ENCODE data around the gene TUBB4B. TPM values are rescaled to one million over a fixed set of nuclear protein-coding genes. Genes with fewer than 3 reads are reported as not detected.
"Not testable (repeated sequence)": the region's sequence is repeated elsewhere in the genome, so short reads cannot be mapped to it uniquely, and the experiment has no call there.

TUBB4B gene
- total RNA-seq, 4 donors from 2014 or later = 181 to 757 (median 487) TPM

GRCh38 chr9:137255448-137256114, 14.5 kb downstream of the TUBB4B start:
- intact Hi-C loops (cut with DNase I) = no loop called here
- 5 to 6% methylated on average over 4 to 27 of the region's 51 CpGs for WGBS, 2 donors
- no peaks in the 10 kb centered on the region for H3K9me3 ChIP-seq
- TF ChIP-seq CTCF (IDR thresholded peaks at IDR 0.05) = no peak
- TF ChIP-seq POLR2A (IDR thresholded peaks at IDR 0.05) = no peak
- H3K27ac ChIP-seq = no peak overlapping the region
- peaks cover 16 to 22% of the 10 kb centered on the region in 2 donors for H3K4me1 ChIP-seq
- H3K36me3 ChIP-seq = peaks cover 0 to 8% of the 10 kb centered on the region in 2 donors
- H3K4me3 ChIP-seq (replicated peaks in 1 of 3) = peak overlapping the region; percentile 68 to 78 (median 68)
- peak; percentile 34 to 62 for DNase-seq
- no peaks in the 10 kb centered on the region for H3K27me3 ChIP-seq

- 79 to 83% methylated on average over 11 to 14 of the region's 15 CpGs for WGBS, 2 donors
- Histone ChIP-seq H3K27ac (no peak overlapping the region), H3K9me3 (no peaks in the 10 kb centered on the region), H3K4me1 (peaks cover 16 to 22% of the 10 kb centered on the region in 2 donors), H3K36me3 (peaks cover 0 to 8% of the 10 kb centered on the region in 2 donors), H3K27me3 (no peaks in the 10 kb centered on the region), H3K4me3 (replicated peaks in 1 of 3) (peak overlapping the region in 1 of 3 donors; percentile 68)
- TF ChIP-seq CTCF (IDR thresholded peaks at IDR 0.05) (no peak), POLR2A (IDR thresholded peaks at IDR 0.05) (no peak)
- intact Hi-C loops (cut with DNase I) = no loop called here
- no peak for DNase-seq
These were observed 15.3 kb downstream of the TUBB4B start for GRCh38 chr9:137256362-137256761.

GRCh38 chr9:137256856-137257255, 15.8 kb downstream of the TUBB4B start:
- WGBS, 2 donors = 88 to 90% methylated on average over 11 of the region's 15 CpGs
- TF ChIP-seq POLR2A (IDR thresholded peaks at IDR 0.05) = no peak
- no peak for TF ChIP-seq CTCF (IDR thresholded peaks at IDR 0.05)
- Histone ChIP-seq H3K4me3 (replicated peaks in 1 of 3) (no peak overlapping the region), H3K27me3 (no peaks in the 10 kb centered on the region), H3K27ac (no peak overlapping the region), H3K36me3 (peaks cover 0 to 8% of the 10 kb centered on the region in 2 donors), H3K9me3 (no peaks in the 10 kb centered on the region), H3K4me1 (peaks cover 16 to 22% of the 10 kb centered on the region in 2 donors)
- DNase-seq = no peak
- intact Hi-C loops (cut with DNase I) = no loop called here

- H3K9me3 ChIP-seq; H3K4me1 ChIP-seq; H3K27ac ChIP-seq; H3K27me3 ChIP-seq; intact Hi-C loops (cut with DNase I); H3K4me3 ChIP-seq (replicated peaks in 1 of 3): not testable (repeated sequence)
- H3K36me3 ChIP-seq = peaks cover 20 to 37% of the 10 kb centered on the region in 2 donors
- 39 to 44% methylated on average over 15 of the region's 15 CpGs for WGBS, 2 donors
- DNase-seq = peak; percentile 55 to 59
- peak in 5 of 6 experiments; percentile 14 to 53 (median 38) for TF ChIP-seq CTCF (IDR thresholded peaks at IDR 0.05)
These were observed 21.3 kb downstream of the TUBB4B start for GRCh38 chr9:137262173-137262908.

GRCh38 chr9:137262909-137263285, 21.8 kb downstream of the TUBB4B start:
- no peaks in the 10 kb centered on the region for H3K27me3 ChIP-seq
- no peak overlapping the region for H3K4me3 ChIP-seq (replicated peaks in 1 of 3)
- peaks cover 20 to 37% of the 10 kb centered on the region in 2 donors for H3K36me3 ChIP-seq
- no peaks in the 10 kb centered on the region for H3K9me3 ChIP-seq
- intact Hi-C loops (cut with DNase I) = no loop called here
- TF ChIP-seq CTCF (IDR thresholded peaks at IDR 0.05) (no peak), POLR2A (IDR thresholded peaks at IDR 0.05) (no peak)
- WGBS, 2 donors = 91 to 92% methylated on average over 24 of the region's 24 CpGs
- H3K27ac ChIP-seq = no peak overlapping the region
- no peak for DNase-seq
- no peaks in the 10 kb centered on the region for H3K4me1 ChIP-seq

All from thyroid gland (tissue), 4 donors.